CD4-positive, alpha-beta T cell treated with Interleukin-4 for 4 hours (primary cell): ENCODE results near the gene CEL.
A peak's percentile ranks its signal among the peaks of the same experiment; 100 is the strongest.
"Not testable (repeated sequence)": the region's sequence is repeated elsewhere in the genome, so short reads cannot be mapped to it uniquely, and the experiment has no call there.

Experiments
- DNase-seq: peaks from one replicate; pipeline ENCODE4 v3.0.0-alpha.2; 2020

Gene CEL

DNA sequence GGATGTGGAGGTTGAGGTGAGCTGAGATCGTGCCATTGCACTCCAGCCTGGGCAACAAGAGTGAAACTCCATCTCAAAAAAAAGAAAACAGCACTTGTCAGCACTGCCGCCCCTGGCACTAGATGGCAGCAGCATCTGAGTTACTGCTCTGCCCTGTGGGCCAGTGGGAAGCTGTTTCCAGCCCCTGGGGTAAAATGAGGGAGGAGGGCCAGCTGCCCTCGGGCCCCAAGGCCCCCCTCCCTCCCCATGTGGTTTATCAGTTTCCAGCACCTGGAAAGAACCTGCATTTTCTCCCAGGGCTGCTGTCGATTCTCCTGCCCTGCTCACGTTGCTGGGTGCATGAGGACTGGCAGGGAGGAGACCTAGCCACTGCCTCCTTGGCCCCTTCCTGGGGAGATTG lies 13.2 kb upstream of the CEL start:
- peak; percentile 27 for DNase-seq

DNA sequence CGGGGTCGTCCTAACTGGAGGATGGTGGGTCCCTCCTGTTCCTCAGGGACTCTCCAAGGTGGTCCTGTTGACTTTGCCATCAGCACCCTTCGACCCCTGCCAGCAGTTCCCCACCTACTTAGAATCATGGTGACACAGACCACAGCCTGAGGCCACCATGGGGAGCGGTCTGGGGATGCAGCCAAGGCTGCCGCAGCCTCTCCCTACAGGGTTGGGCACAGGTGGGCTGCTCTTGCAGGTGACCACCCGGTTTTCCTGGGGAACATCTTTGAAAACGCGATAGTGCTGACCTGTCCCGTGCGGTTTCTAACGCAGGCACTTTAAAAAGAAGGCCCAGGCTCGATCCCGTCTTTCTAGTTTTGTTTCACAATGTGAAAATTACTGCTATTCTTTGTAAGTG lies 12.7 kb upstream of the CEL start:
- no peak for DNase-seq

- no peak for DNase-seq
Observed at GRCh38 chr9:133050142-133050541, 11.6 kb upstream of the CEL start.

GRCh38 chr9:133050781-133051180 lies 11.0 kb upstream of the CEL start:
- no peak for DNase-seq

DNA sequence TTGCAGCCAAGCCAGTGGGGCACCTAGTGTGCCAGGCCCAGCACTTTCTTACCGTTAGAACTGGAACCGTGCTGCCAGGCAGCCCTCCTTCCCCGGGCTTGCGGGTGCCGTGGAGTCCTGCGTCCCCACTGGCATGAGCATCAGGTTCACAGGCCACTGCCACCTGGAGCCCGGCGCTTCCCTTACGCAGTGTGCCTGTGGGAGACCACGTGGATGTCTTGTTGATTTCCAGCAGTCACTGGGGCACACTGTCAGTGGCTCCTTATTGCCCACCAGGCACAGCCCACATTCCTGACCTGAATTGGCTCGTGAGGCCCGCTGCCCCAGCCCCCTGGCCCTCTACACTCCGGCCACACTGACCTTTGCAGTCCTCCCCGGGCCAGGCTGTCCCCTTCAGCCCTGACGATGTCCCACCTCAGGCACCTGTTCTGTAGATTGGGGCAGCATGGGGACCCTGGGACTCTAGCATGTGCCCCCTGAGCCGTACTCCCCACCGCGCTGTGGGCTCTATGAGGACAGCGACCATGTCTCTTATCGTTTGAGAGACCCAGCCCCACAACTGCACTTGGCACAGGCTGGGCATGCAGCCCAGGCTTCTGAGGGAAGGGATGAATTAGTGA lies 10.4 kb upstream of the CEL start:
- DNase-seq: no peak

DNA sequence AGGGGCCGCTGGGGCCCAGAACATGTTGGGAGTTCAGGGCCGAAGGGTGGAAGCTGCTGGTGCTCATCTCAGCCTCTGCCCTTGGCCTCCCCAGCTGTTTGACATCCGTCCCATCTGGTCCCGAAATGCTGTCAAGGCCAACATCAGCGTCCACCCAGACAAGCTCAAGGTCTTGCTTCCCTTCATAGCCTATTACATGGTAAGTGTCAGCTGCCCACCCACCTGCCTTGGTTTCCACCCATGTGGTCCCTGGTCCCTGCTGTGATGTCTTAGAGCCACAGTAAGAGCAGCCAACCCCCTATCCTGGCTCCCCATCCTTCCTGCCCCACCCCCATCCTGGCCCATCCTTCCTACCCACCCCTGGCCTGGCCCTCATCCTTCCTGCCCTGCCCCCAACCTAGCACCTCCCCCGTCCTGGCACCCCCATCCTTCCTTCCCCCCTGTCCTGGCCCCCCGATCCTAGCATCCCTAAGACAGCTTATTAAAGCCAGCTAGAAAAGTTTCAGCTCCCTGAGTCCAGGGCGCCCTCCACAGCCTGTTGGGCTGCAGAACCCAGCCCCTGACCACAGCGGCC lies 9.7 kb upstream of the CEL start:
- no peak for DNase-seq

DNA sequence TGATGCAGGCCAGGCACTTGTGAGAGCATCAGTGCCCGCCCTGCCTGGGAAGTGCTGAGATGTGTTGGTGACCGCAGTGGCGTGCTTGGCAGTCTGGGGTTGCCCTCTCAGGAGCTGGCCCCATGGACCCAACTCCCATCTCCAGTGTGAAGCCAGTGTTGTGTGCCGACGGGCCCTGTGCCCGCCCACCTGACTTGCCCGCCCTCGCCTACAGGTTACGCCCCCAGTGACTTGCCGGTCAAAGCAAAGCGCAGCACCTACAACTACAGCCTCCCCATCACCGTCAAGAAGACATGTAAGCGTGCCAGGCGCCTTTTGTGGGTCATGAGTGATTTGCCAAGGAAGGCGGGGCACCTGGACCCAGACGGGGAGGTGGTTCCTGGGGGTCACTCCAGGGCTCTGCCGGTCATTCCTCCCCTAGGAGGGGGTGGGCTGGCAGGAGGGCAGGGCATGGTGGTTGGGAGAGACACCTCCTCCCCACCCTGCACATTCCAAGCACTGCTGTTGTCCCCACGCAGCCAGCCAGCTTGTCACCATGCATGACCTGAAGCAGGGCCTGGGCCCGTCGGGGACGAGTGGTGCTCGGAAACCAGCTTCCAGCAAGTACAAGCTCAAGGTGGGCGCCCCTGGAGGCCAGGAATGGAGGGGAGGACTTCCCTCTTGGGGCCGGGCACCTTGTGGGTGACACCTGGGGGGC lies 7.4 kb upstream of the CEL start:
- DNase-seq: no peak

- DNase-seq: no peak
Observed at GRCh38 chr9:133054966-133055365, 6.8 kb upstream of the CEL start.

DNA sequence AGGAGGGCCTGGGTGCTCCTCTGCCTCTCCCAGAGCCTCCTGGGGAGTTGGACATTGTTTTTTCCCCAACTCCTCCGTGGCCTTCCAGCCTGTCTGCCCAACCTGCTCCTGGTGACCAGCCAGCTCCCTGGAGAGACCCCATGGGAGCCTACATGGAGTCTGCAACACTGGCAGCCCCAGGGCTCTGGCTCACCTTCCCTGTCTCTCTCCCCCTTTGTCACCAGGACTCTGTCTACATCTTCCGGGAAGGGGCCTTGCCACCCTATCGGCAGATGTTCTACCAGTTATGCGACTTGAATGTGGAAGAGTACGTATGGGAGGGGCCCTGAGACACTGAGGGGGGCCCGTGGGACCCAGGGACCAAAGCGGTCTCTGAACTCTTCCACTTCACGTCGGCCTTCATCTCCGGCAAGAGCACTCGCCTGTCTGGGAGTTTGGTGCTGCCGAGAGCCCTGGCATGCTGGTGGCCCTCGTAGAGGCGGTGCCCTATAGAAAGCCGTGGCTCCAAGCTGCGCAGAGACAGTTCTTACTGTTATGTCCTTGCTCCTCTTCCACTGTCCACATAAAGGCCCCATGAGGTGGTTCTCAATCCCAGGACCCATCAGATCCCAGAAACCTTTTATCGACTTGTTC lies 5.9 kb upstream of the CEL start:
- no peak for DNase-seq

DNA sequence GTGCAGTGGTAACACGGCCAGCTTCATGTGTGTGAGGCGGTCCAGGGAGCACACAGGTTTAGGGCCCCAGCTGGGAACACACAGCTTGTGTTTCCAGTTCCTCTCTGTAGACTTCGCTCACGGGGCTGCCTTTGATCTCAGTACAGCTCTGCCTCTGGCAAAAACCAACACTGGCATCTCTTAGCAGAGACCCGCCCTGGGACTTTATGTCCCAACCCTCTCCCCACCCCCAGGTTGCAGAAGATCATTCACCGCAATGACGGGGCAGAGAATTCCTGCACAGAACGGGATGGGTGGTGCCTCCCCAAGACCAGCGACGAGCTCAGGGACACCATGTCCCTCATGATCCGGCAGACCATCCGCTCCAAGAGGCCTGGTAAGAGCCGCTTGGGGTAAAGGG lies 5.2 kb upstream of the CEL start:
- DNase-seq: no peak

GRCh38 chr9:133057006-133057405 lies 4.8 kb upstream of the CEL start:
- DNase-seq: no peak

DNA sequence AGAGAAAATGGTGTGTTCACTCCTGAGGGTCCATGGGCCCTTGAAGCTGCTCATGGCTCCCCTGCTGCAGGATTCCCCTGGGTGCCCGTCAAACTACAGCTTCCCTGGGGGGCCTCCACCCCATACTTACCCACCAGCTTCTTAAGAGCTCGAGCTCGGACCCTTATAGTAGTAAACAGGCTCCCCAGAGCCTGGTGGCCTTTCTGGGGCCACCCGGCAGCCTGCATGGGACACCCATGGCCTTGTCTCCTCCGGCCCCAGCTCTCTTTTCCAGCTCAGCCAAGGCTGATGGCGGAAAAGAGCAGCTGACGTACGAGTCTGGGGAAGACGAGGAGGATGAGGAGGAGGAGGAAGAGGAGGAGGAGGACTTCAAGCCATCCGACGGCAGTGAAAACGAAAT lies 4.2 kb upstream of the CEL start:
- DNase-seq: no peak

DNA sequence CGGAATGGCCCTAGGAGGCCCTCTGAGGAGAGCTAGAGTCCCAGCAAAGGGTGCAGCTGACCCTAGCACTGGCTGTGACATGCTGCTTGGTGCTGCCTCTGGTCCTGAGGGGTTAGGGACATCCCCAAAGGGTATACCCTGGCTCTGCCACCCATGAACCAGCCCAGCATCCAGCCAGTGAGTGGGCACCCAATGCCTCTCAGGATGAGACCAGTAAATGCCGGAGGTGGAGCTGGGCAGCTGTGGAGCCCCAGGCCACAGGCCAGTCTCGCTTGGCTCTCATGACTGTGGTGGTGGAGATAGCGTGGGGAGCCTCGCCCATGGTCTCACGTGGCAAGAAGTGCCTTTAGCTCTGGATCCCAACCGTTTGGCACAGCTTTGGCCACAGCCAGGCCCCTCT lies 3.7 kb upstream of the CEL start:
- no peak for DNase-seq

DNA sequence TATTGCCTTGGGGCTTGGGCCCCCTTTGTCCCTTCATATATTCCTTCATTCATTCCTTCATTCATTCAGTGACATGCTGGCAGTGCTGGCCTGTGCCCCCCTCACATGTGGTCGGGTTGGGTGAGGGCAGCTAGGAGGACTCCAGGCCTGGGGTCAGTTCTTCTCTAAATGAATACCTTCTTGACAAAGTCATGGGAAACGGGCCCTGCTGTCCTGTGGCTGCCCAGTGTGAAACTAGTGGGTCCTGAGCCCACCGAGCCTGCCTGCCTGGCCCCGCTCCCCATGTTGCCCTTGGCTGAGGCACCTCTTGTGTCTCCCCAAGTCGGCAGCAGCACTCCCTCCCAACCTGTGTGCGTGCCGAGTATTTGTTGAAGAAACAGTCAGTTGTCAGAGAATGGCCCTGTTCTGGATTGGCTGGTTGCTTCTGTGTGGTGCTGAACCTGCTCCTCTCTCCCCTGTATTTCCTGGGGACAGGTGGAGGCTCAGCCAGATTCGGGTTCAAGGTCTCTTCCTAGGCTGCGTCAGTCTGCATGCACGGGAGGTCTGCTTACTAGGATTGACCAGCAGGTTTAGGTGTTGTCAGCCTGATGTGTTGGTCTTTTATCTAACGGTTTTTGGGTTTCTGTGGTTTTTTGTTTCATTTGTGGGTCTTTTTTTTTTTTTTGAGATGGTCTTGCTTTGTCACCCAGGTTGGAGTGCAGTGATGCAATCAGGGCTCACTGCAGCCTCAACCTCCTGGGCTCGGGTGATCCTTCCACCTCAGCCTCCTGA lies 3.0 kb upstream of the CEL start:
- no peak for DNase-seq

DNA sequence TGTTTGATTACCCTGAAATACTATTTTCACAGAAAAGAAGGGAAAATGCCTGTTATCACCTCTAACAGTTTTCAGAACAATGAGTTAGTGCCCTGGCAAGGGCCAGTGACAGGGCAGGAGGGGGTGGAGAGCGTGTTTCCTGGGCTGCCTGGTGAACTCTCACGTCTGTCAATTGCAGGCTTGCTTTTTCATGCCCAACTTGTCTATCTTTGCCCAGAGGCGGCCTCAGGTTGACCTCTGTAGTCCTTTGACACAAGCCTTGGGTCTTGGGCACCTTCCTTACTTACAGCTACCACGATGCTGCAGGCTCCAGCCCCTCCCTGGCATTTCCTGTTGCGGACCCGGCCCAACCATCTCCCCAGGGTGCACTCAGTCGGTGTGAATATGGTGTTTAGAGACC lies 2.2 kb upstream of the CEL start:
- no peak for DNase-seq

DNA sequence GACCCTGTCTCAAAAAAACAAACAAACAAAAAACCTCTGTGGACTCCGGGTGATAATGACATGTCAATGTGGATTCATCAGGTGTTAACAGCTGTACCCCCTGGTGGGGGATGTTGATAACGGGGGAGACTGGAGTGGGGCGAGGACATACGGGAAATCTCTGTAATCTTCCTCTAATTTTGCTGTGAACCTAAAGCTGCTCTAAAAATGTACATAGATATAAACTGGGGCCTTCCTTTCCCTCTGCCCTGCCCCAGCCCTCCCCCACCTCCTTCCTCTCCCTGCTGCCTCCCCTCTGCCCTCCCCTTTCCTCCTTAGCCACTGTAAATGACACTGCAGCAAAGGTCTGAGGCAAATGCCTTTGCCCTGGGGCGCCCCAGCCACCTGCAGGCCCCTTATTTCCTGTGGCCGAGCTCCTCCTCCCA lies 1.4 kb upstream of the CEL start:
- no peak for DNase-seq

DNA sequence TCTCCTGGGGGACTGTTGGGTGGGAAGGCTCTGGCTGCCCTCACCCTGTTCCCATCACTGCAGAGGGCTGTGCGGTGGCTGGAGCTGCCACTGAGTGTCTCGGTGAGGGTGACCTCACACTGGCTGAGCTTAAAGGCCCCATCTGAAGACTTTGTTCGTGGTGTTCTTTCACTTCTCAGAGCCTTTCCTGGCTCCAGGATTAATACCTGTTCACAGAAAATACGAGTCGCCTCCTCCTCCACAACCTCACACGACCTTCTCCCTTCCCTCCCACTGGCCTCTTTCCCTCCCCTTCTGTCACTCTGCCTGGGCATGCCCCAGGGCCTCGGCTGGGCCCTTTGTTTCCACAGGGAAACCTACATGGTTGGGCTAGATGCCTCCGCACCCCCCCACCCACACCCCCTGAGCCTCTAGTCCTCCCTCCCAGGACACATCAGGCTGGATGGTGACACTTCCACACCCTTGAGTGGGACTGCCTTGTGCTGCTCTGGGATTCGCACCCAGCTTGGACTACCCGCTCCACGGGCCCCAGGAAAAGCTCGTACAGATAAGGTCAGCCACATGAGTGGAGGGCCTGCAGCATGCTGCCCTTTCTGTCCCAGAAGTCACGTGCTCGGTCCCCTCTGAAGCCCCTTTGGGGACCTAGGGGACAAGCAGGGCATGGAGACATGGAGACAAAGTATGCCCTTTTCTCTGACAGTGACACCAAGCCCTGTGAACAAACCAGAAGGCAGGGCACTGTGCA lies 590 bp upstream of the CEL start:
- not testable (repeated sequence) for DNase-seq

GRCh38 chr9:133062569-133062968 lies 788 bp downstream of the CEL start:
- not testable (repeated sequence) for DNase-seq

DNA sequence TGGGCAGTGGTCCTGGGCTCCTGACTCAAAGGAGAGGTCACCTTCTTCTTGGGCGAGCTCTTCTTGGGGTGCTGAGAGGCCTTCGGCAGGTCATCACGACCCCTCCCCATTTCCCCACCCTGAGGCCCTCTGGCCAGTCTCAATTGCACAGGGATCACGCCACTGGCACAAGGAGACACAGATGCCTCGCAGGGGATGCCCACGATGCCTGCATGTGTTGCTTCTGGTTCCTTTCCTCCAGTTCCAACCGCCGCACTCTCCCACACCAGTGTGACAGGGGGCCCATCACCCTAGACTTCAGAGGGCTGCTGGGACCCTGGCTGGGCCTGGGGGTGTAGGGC lies 1.3 kb downstream of the CEL start:
- DNase-seq: no peak

DNA sequence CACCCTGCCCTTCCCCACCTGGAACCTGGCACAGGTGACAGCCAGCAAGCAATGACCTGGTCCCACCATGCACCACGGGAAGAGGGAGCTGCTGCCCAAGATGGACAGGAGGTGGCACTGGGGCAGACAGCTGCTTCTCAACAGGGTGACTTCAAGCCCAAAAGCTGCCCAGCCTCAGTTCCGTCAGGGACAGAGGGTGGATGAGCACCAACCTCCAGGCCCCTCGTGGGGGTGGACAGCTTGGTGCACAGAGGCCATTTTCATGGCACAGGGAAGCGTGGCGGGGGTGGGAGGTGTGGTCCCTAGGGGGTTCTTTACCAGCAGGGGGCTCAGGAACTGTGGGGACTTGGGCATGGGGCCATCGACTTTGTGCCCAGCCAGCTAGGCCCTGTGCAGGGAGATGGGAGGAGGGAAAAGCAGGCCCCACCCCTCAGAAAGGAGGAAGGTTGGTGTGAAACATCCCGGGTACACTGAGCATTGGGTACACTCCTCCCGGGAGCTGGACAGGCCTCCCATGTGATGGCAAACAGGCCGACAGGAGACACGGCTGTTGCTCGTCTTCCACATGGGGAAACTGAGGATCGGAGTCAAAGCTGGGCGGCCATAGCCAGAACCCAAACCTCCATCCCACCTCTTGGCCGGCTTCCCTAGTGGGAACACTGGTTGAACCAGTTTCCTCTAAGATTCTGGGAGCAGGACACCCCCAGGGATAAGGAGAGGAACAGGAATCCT lies 1.9 kb downstream of the CEL start:
- no peak for DNase-seq

DNA sequence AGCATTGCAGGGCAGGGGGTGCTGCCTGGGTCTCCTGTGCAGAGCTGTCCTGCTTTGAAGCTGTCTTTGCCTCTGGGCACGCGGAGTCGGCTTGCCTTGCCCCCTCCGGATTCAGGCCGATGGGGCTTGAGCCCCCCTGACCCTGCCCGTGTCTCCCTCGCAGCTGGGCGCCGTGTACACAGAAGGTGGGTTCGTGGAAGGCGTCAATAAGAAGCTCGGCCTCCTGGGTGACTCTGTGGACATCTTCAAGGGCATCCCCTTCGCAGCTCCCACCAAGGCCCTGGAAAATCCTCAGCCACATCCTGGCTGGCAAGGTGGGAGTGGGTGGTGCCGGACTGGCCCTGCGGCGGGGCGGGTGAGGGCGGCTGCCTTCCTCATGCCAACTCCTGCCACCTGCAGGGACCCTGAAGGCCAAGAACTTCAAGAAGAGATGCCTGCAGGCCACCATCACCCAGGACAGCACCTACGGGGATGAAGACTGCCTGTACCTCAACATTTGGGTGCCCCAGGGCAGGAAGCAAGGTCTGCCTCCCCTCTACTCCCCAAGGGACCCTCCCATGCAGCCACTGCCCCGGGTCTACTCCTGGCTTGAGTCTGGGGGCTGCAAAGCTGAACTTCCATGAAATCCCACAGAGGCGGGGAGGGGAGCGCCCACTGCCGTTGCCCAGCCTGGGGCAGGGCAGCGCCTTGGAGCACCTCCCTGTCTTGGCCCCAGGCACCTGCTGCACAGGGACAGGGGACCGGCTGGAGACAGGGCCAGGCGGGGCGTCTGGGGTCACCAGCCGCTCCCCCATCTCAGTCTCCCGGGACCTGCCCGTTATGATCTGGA lies 2.7 kb downstream of the CEL start:
- no peak for DNase-seq
